ENCODE measurements around the gene LSM12.
A peak's percentile ranks its signal among the peaks of the same experiment; 100 is the strongest.
"Not testable (repeated sequence)": the region's sequence is repeated elsewhere in the genome, so short reads cannot be mapped to it uniquely, and the experiment has no call there.

Gene LSM12

GRCh38 chr17:44004761-44005526 is 61.5 kb downstream of the LSM12 start:
- DNase-seq: no peak

DNA sequence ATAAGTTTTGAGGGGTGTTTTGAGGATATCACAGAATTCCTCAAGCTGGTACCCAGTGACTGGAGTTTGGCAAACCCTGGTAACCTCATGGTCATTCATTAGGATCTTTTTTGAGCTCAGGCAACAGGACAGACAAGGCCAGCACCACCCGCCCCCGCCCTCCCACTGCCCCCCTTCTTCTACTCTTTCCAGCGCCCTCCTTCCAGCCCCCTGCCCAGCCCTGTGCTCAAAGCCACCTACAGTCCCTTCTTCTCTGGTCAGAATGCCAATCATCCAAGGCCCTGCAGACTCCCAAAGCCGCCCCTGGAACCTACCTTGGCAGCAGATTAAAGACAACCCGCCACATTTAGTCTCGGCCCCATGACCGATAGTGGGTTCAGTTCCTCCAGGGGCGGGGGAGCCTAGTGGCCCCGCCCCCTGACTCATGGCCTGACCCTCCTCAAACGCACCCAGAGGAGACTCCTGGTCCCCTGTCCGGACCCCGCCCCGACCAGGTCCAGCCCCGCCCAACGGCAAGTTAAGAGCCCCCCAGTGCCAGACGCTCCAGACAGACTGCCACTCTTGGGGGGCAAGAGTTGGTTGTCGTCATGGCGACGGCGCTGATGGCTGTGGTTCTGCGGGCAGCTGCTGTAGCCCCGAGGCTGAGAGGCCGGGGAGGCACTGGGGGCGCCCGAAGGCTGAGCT is 62.3 kb downstream of the LSM12 start, which contains the start of gene NAGS:
TSS of gene NAGS (plus strand) at position 546 of the 684 bp plus-strand sequence. CDS start at position 588, 42 bp downstream.
- DNase-seq: peak; percentile 34

DNA sequence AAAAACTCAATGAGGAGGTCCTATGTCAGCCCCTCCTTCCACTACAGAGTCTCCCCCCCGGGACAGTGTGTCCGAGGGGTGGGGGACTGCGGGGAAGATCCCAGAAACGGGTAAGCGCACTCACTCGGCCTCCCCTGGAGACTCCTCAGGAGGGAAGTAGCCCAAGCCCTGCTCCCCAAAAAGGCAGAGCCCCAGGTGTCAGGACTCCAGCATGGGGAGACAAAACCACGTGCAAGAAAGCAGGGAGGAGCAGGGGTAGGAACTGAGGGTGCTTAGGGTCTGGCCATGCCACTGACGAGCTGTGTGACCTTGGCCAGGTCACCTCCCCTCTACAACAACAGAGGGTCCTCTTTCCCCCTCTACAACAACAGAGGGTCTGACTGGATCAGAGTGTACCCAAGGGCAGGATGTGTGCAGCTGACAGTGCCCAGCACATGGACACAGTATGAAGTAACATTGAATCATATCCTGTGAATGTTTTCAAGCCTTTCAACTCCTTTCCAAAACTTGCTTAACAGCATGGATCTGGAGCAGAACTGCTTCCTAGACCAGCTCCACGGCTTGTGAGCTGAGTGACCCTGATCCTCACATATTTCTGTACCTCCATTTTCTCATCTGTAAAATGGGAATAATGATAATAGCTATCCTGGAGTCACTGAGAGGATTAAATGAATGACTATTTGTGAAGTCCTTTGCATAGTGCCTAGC is 64.2 kb downstream of the LSM12 start:
- no peak for DNase-seq

- DNase-seq: no peak
Measured at GRCh38 chr17:44001461-44001920, 65.0 kb downstream of the LSM12 start.

- no peak for DNase-seq
Measured at GRCh38 chr17:44000871-44001460, 65.5 kb downstream of the LSM12 start.

- peak; percentile 98 for DNase-seq
Measured at GRCh38 chr17:44000141-44000860, 66.2 kb downstream of the LSM12 start.

- no peak for DNase-seq
Measured at GRCh38 chr17:43999024-43999423, 67.4 kb downstream of the LSM12 start.

DNA sequence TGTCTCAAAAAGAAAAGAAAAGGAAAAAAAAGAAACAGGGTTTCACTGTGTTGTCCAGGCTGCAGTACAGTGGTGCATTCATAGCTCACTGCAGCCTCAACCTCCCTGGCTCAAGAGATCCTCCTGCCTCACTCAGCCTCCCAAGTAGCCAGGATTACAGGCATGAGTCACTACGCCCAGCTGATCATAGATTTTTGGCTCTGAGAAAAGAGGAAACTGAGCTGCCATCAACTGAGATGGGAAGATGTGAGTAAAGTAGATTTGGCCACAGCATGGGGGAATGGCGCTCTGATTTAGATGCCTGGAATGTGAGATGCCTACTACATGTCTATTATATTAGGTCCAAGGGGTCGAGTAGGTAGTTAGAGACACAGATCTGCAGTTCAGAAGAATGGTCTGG is 67.9 kb downstream of the LSM12 start:
- DNase-seq: no peak

GRCh38 chr17:43997180-43997579 is 69.3 kb downstream of the LSM12 start:
- DNase-seq: not testable (repeated sequence)

DNA sequence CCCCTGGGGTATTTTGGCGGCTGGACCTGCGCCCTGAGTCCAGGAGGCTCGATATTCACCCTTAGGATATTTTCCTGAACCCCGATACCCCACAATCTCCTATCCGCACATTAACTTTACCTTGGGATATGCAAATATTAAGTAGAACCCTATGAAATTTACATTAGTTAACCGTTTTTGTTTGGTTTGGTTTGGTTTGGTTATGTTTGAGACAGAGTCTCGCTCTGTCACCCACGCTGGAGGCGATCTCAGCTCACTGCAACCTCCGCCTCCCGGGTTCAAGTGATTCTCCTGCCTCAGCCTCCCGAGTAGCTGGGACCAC is 71.4 kb downstream of the LSM12 start:
- no peak for DNase-seq

DNA sequence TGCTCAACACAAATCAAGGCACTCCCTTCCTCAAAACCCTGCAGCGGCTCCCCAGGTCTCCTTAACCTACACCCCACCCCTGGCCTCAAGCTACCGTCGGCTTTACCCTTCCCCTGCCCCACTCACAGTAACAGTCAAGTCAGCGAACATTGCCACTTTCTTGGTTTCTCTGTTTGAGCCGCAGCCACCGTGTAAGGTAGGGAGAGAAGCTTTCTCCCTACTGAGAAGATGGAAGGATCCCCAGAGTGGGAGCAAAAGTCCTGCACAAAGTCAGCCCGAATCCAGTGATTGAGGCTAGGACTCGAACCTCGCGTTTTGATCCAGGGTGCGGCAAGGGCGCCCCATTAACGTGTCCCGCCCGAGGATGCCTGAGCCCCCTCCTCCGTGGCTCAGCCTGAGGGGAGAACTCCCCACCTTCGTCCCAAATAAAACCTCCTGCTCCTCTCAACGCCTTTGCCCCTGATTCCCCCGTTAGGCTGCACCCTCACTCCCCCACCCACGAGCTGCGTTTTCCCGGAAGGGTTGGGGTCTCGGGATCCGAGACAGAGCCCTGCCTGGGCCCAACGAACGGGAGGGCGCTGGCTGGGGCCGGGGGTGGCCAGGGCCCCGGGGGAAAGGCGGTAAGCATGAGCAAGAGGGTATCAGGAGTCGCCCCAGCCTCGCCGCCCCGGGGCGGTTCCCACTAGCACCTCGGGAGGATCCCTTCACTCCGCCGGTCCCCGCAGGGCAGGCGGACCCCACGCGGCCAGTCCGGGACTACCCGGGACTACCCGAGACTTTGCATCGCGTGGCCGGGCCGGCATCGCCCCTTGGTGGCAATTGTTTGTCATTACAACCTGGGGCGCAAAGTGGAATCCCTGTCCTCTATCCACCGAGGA is 72.0 kb downstream of the LSM12 start:
- peak; percentile 56 for DNase-seq

- DNase-seq: no peak
Measured at GRCh38 chr17:43992641-43993040, 73.8 kb downstream of the LSM12 start.

DNA sequence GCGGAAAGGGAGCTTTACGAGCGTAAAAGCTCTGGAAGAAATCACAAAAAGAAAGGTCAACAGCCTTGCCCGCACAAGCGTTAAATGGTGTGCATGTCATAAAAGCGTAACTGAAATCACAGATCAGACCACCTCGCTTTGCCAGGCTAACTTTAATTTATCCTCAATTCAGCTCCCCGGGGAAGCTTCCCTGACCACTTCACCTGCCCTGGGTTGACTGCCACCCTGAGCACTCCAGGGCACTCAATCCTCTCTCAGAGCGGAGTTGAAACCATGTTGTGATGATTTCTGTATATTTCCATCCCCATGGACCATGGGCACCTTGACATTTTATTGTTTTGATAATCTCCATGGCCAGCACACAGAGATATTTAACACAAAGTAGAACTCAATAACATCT is 78.2 kb downstream of the LSM12 start:
- DNase-seq: no peak

DNA sequence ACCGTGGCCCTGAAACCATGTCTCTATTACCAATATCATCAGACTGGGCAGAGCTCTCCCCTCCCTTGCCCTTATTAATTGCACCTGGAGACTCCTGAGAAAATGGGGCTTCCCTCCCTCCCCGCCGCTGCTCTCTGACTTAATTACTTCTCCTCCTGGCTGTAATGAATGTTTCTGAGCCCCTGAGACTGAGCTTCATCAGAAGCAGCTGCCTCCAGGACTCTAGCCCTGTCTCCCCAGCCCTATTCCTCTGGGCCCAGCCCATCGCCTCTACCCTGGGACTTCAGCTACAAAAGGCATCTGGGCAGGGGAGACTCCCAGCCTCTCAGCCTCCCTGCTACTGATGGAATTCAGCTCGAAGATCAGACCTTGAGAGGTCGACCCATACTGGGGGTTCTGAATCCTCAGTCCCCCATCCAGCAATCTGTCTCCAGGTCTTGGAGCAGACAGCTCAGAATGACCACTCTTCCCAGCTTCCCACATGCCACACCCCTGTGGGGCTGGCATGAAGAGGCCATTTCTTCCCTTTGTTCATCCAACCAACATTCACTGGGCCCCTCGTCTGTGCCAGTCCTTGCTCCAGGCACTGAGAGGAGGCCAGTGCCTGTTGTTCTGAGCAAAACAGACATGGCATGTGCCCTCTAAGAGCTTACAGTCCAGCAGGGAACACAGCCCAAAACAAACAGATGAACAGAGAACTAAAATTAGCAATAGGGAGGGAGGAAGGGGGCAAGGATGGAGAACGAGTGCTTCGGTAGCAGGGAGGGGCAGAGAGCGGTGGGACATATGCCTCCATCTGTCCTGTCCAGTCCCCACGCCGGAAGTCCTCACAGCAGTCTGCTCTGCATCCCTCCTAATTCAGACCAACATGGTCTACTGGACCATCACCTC is 79.1 kb downstream of the LSM12 start:
- no peak for DNase-seq

- DNase-seq: no peak
Measured at GRCh38 chr17:43986225-43986981, 80.1 kb downstream of the LSM12 start.

GRCh38 chr17:43984521-43984920 is 82.0 kb downstream of the LSM12 start:
- no peak for DNase-seq

Data from hematopoietic multipotent progenitor cell treated with erythropoietin and hydrocortisone succinate and interleukin-3 and kit ligand, for 8 days (in vitro differentiated cells).